Mesendoderm (in vitro differentiated cells): ENCODE results near the gene SDC1.

Experiments used
- DNase-seq: peaks from one replicate; pipeline ENCODE4 v3.0.0; 2013
- H2AK5ac ChIP-seq: 2 replicates; pipeline ENCODE4 v1.6.1; 2013; ENCODE audit warnings: low read length, inconsistent platforms
- H2BK120ac ChIP-seq: 2 replicates; pipeline ENCODE4 v1.6.1; 2013; ENCODE audit warnings: low read depth, mild to moderate bottlenecking, low read length, moderate library complexity, mixed read lengths
- H2BK15ac ChIP-seq: replicated peaks from 2 replicates; pipeline ENCODE4 v1.6.1; 2013; ENCODE audit warnings: low read depth, mild to moderate bottlenecking, moderate library complexity
- H2BK5ac ChIP-seq: 2 replicates; pipeline ENCODE4 v1.6.1; 2013; ENCODE audit warnings: low read length, inconsistent platforms
- H3K18ac ChIP-seq: 2 replicates; pipeline ENCODE4 v1.6.1; 2013; ENCODE audit warnings: mild to moderate bottlenecking, low read length, mixed read lengths
- H3K23ac ChIP-seq: one replicate; pipeline ENCODE4 v1.6.1; 2013; ENCODE audit warnings: low read length
- H3K27ac ChIP-seq: 2 replicates; pipeline ENCODE4 v1.5.1; 2013; ENCODE audit warnings: low read depth, mild to moderate bottlenecking, inconsistent platforms, low read length, moderate library complexity
- H3K27me3 ChIP-seq: 2 replicates; pipeline ENCODE4 v1.6.1; 2013; ENCODE audit warnings: low read length, control low read depth, mild to moderate bottlenecking, inconsistent platforms; ENCODE audit not compliant: insufficient read depth, poor library complexity
- H3K36me3 ChIP-seq: 2 replicates; pipeline ENCODE4 v1.6.1; 2013; ENCODE audit warnings: low read length, inconsistent platforms; ENCODE audit not compliant: control insufficient read depth, insufficient read depth
- H3K4ac ChIP-seq: one replicate; pipeline ENCODE4 v1.6.1; 2013; ENCODE audit warnings: low read depth, mild to moderate bottlenecking, low read length, moderate library complexity
- H3K4me1 ChIP-seq: 2 replicates; pipeline ENCODE4 v1.6.1; 2013; ENCODE audit warnings: low read depth, low read length, inconsistent platforms; ENCODE audit not compliant: control insufficient read depth
- H3K4me2 ChIP-seq: 2 replicates; pipeline ENCODE4 v1.6.1; 2013; ENCODE audit warnings: low read length
- H3K4me3 ChIP-seq: 2 replicates; pipeline ENCODE4 v1.5.1; 2013; ENCODE audit warnings: mild to moderate bottlenecking, low read length
- H3K56ac ChIP-seq: one replicate; pipeline ENCODE4 v1.6.1; 2013; ENCODE audit warnings: low read length
- H3K79me1 ChIP-seq: 2 replicates; pipeline ENCODE4 v1.6.1; 2013; ENCODE audit warnings: low read length, inconsistent platforms
- H3K79me2 ChIP-seq: 2 replicates; pipeline ENCODE4 v1.6.1; 2013; ENCODE audit warnings: mild to moderate bottlenecking, low read length; ENCODE audit not compliant: control insufficient read depth, insufficient read depth
- H3K9ac ChIP-seq: 2 replicates; pipeline ENCODE4 v1.6.1; 2013; ENCODE audit warnings: low read length, inconsistent platforms
- H4K5ac ChIP-seq: one replicate; pipeline ENCODE4 v1.6.1; 2013; ENCODE audit warnings: low read length
- H4K8ac ChIP-seq: one replicate; pipeline ENCODE4 v1.6.1; 2013; ENCODE audit warnings: low read depth, mild to moderate bottlenecking, control low read depth, low read length, moderate library complexity
- WGBS: extraction: QIAGEN DNeasy Blood & Tissue Kit; methylation state at CpG from one replicate; pipeline ENCODE4 v1.1.7; 2013; ENCODE audit warnings: low lambda C conversion rate, missing lambda C conversion rate; ENCODE audit not compliant: insufficient coverage; ENCODE audit errors: extremely low coverage; 5-methylcytosine and 5-hydroxymethylcytosine counted together

SDC1 gene

DNA sequence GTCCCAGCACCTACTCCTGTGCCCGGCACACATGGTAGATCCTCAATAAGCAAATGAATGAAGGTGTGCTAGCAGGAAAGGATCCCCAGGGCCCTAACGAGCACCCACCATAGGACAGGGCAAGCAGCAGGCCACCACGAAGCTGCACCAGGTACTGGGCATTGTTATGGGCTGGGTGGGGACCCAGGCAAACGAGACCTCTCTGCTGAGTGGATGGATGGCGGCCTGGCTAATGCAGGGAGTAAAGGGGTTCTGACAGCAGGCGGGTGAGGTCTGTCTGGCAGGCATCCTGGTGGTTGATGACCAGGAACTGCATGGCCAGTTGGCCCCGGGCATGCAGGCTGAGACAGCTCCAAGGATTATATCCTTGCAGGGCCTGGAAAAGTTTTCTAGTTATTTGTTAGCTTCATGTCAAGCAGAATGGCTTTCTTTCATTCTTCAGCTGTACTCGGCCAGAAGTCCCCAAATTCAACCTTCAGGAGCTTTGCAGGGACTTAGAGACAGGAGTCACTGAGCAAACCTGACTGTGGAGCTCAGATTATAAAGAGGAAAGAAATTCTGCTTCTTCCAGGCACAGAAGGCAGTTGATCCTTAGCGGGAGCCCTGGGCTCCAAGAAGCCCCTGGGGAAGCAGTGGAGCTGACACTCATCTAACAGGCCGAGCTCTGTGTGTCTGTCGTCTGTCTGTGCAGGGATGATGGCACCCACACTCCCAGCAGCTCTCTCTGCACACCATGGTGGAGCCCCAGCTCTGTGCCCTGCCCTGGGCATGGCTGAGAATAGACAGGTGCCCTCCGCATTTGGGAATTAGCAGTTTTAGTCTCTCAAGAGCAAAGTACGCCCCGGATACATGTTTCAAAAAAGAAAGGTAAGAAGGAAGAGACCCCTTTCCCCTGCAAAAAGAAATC, 51.2 kb downstream of the SDC1 start:
- H3K4me3 ChIP-seq: no peak overlapping the region
- H3K79me1 ChIP-seq: no peaks in the 10 kb centered on the region
- H3K79me2 ChIP-seq: no peaks in the 10 kb centered on the region
- no peak overlapping the region for H3K18ac ChIP-seq
- H3K56ac ChIP-seq: no peak overlapping the region
- H2AK5ac ChIP-seq: no peak overlapping the region
- H2BK5ac ChIP-seq: no peak overlapping the region
- H3K4ac ChIP-seq: no peak overlapping the region
- no CpG with 5 or more reads among the region's 14 CpGs for WGBS
- H2BK120ac ChIP-seq: no peak overlapping the region
- no peaks in the 10 kb centered on the region for H3K27me3 ChIP-seq
- no peak overlapping the region for H4K5ac ChIP-seq
- H3K36me3 ChIP-seq: no peaks in the 10 kb centered on the region
- H3K4me1 ChIP-seq: no peaks in the 10 kb centered on the region
- H3K4me2 ChIP-seq: no peak overlapping the region
- H3K27ac ChIP-seq: no peak overlapping the region
- no peak overlapping the region for H3K23ac ChIP-seq
- H4K8ac ChIP-seq: no peak overlapping the region
- no peak for DNase-seq
- H2BK15ac ChIP-seq: no peak overlapping the region
- no peak overlapping the region for H3K9ac ChIP-seq

DNA sequence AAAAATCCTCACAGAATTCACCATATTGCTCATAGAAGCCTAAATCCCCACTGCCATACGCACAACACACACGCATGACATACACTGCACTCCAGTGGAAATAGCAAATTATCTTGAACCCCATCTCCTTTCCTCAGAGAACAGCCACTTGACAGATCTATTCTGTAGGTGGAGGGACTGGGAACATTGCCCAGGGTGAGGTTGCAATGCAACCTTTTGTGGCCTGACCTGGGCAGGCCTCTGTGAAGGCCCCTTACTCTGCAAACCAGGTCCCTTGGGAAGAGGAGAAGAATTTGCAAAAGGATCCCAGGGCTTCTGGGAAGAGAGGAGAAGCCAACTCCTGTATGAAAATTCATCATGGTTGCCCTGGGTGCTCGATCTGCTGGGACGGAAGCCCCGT, 51.9 kb downstream of the SDC1 start:
- no CpG with 5 or more reads among the region's 5 CpGs for WGBS
- Histone ChIP-seq H3K79me2 (no peaks in the 10 kb centered on the region), H3K27ac (no peak overlapping the region)

DNA sequence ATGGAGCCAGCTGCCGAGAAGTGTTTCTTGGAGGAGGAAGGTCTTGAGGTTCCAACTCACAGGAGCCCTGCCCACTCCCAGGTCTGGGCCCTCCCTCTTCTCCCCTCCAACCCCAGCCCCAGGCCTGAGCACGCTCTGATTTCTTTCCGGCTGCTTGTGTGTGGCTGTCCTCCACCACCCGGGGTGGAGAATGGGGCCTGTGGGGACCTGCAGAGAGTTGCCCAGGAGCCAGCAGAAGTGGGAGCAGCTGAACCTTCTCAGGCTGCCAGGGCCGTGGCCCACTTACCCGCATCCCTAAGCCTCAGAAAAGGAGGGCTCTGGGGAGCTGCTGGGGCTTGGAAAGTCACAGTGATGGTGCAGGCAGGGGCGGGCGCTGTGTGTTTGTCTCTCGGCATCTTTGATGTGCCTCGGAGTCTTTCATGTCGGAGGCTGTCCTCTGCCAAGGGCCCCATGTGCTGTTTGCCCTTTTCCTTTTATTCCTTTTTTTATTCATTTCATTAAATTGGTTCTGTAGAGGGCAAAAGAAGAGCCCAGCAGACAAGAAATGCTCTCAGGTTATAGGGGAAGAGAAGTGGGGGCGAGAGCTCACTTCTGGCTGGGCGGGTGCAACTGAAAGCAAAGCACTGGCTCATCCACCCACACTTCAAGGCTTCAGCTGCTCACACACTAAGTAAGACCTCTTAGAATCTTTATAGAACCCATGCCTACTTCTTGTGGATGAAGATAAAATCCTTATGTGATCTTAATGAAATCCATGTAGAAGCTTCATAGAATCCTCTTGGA, 52.5 kb downstream of the SDC1 start:
- Histone ChIP-seq H4K5ac (no peak overlapping the region), H2AK5ac (no peak overlapping the region), H3K23ac (no peak overlapping the region), H4K8ac (no peak overlapping the region), H3K18ac (no peak overlapping the region), H3K4me2 (no peak overlapping the region), H2BK15ac (no peak overlapping the region), H3K4me1 (no peaks in the 10 kb centered on the region), H3K27ac (no peak overlapping the region), H3K4ac (no peak overlapping the region), H3K56ac (no peak overlapping the region), H3K79me1 (no peaks in the 10 kb centered on the region), H2BK5ac (no peak overlapping the region), H3K79me2 (no peaks in the 10 kb centered on the region), H3K4me3 (no peak overlapping the region), H3K9ac (no peak overlapping the region), H3K36me3 (no peaks in the 10 kb centered on the region), H3K27me3 (no peaks in the 10 kb centered on the region), H2BK120ac (no peak overlapping the region)
- no peak for DNase-seq
- no CpG with 5 or more reads among the region's 13 CpGs for WGBS

More for the DNA sequence above, 51.9 kb downstream of the SDC1 start:
- H3K4me3 ChIP-seq: no peak overlapping the region
- H3K23ac ChIP-seq: no peak overlapping the region
- no peak overlapping the region for H3K56ac ChIP-seq
- no peak overlapping the region for H3K18ac ChIP-seq
- no peak overlapping the region for H3K4me2 ChIP-seq
- no peak overlapping the region for H4K5ac ChIP-seq
- no peak overlapping the region for H2BK5ac ChIP-seq
- no peaks in the 10 kb centered on the region for H3K36me3 ChIP-seq
- no peak overlapping the region for H3K9ac ChIP-seq
- no peak overlapping the region for H3K4ac ChIP-seq
- H2BK15ac ChIP-seq: no peak overlapping the region
- no peak overlapping the region for H2AK5ac ChIP-seq
- H2BK120ac ChIP-seq: no peak overlapping the region
- no peak for DNase-seq
- H3K79me1 ChIP-seq: no peaks in the 10 kb centered on the region
- no peak overlapping the region for H4K8ac ChIP-seq
- H3K27me3 ChIP-seq: no peaks in the 10 kb centered on the region
- no peaks in the 10 kb centered on the region for H3K4me1 ChIP-seq

DNA sequence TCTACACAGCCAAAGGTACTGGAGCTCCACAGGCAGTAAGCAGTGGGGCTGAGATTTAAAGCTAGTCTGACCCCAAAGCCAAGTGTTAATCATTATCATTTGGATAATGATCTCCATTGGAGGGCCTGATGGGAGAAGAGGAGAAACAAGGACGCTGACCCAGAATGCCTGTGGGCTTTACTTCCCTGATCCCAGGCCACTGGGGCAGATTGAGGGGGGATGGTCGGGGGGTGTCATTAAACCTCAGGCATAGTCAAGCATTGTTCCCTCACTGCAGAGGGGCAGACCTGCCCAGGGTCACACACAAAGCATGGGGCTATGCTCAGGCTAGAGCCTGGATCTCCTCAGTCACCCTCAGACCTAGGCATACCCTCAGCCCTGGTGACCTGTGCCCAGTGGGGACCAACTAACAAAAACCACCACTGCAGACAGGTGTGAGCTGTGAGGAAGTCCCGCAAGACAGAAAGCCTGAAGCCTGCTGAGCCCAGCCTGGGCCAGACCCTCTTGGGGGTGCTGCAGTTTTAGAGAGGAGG, 53.4 kb downstream of the SDC1 start:
- no CpG with 5 or more reads among the region's 3 CpGs for WGBS
- no peak overlapping the region for H2BK15ac ChIP-seq

DNA sequence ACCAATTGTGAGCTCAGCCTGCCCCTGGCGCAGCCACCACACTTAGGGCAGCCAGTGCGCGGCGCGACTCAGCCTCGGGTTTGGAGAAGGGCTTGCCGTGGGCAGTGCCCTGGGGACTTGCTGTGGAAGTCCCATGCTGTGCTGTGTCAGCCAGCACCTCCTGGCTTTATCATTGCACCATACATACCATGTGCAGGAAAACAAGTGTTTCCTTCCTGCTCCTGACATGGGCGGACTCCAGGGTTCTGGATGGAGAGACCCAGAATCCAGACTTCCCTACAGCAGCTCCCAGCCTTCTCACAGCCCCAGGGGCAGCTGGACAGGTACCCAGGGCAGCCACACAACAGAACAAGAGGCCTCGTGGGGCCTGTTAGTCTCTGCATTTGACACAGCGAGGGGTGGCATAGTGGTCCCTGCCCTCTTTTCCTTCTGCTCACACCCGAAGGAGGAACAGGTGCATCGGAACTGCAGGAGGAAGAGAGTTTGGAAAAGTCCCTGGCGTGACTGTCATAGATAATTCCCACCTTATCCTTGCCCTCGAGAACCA, 54.2 kb downstream of the SDC1 start:
- no peaks in the 10 kb centered on the region for H3K79me1 ChIP-seq
- H2BK15ac ChIP-seq: no peak overlapping the region
- H3K36me3 ChIP-seq: no peaks in the 10 kb centered on the region
- H3K4me2 ChIP-seq: no peak overlapping the region
- H2BK5ac ChIP-seq: no peak overlapping the region
- no peak overlapping the region for H3K27ac ChIP-seq
- no peaks in the 10 kb centered on the region for H3K27me3 ChIP-seq
- H3K4me1 ChIP-seq: no peaks in the 10 kb centered on the region
- H4K8ac ChIP-seq: no peak overlapping the region
- H2BK120ac ChIP-seq: no peak overlapping the region
- H3K23ac ChIP-seq: no peak overlapping the region
- H3K56ac ChIP-seq: no peak overlapping the region
- no peak overlapping the region for H3K4me3 ChIP-seq
- no peak overlapping the region for H3K4ac ChIP-seq
- H2AK5ac ChIP-seq: no peak overlapping the region
- no CpG with 5 or more reads among the region's 14 CpGs for WGBS
- DNase-seq: no peak
- H4K5ac ChIP-seq: no peak overlapping the region
- no peak overlapping the region for H3K9ac ChIP-seq
- no peak overlapping the region for H3K18ac ChIP-seq
- no peaks in the 10 kb centered on the region for H3K79me2 ChIP-seq

More for the DNA sequence above, 53.4 kb downstream of the SDC1 start:
- Histone ChIP-seq H3K27me3 (no peaks in the 10 kb centered on the region), H3K79me2 (no peaks in the 10 kb centered on the region), H3K23ac (no peak overlapping the region), H2AK5ac (no peak overlapping the region), H3K79me1 (no peaks in the 10 kb centered on the region), H4K5ac (no peak overlapping the region), H3K9ac (no peak overlapping the region), H2BK120ac (no peak overlapping the region), H3K4me3 (no peak overlapping the region), H3K4ac (no peak overlapping the region), H3K56ac (no peak overlapping the region), H3K27ac (no peak overlapping the region), H3K4me1 (no peaks in the 10 kb centered on the region), H3K36me3 (no peaks in the 10 kb centered on the region), H2BK5ac (no peak overlapping the region), H3K4me2 (no peak overlapping the region), H4K8ac (no peak overlapping the region), H3K18ac (no peak overlapping the region)
- no peak for DNase-seq
